Stomach (tissue), 9 donors: Measurements from ENCODE around the gene SKA3. TPM values are rescaled to one million over a fixed set of nuclear protein-coding genes. Genes with fewer than 3 reads are reported as not detected.

Experiments
- DNase-seq, 2 donors: peaks; one replicate each; pipeline versions ENCODE4 v3.0.0 to v3.0.0-alpha.2; 2013 to 2019
- H3K27ac ChIP-seq, 5 donors: fragments of 200-600 bp in 4 of 5; sonication (generic) in 4 of 5; one replicate each; pipeline ENCODE4 v1.5.1; 2013 to 2019; ENCODE audit warnings: mild to moderate bottlenecking in 1 of 5, moderate library complexity in 1 of 5
- H3K27me3 ChIP-seq, 3 donors: fragments of 200-600 bp; sonication (generic); one replicate each; pipeline ENCODE4 v1.5.1; 2017 to 2019; ENCODE audit warnings: mixed run types in 1 of 3
- H3K36me3 ChIP-seq, 4 donors: fragments of 200-600 bp; sonication (generic); 1 replicate in 3 of 4; 2 replicates in 1 of 4; pipeline ENCODE4 v1.5.1; 2016 to 2019
- H3K4me1 ChIP-seq, 4 donors: fragments of 200-600 bp; sonication (generic); one replicate each; pipeline ENCODE4 v1.5.1; 2016 to 2019
- H3K4me3 ChIP-seq, 4 donors: fragments of 200-600 bp; sonication (generic) in 3 of 4; one replicate each; pipeline ENCODE4 v1.5.1; 2016 to 2019; ENCODE audit warnings: mild to moderate bottlenecking in 1 of 4
- H3K9me3 ChIP-seq, 4 donors: fragments of 200-600 bp; sonication (generic); one replicate each; pipeline ENCODE4 v1.5.1; 2016 to 2019
- EP300 ChIP-seq: sonication (generic); formaldehyde crosslinking; IDR thresholded peaks from one replicate; pipeline ENCODE4 v1.6.1; 2017; ENCODE audit warnings: antibody characterized with exemption
- POLR2A ChIP-seq, 4 donors: fragments of 450-650 bp; IDR thresholded peaks; one replicate each; pipeline ENCODE4 v1.6.1; 2016; ENCODE audit warnings: antibody characterized with exemption in 4 of 4, control low read depth in 2 of 4, mild to moderate bottlenecking in 1 of 4, moderate library complexity in 1 of 4
- POLR2AphosphoS5 ChIP-seq, 3 donors: sonication (generic); formaldehyde crosslinking; IDR thresholded peaks; one replicate each; pipeline ENCODE4 v1.6.1; 2016; ENCODE audit warnings: antibody characterized with exemption in 3 of 3
- WGBS, 5 donors: extraction: QIAGEN DNeasy Blood & Tissue Kit in 3 of 5; methylation state at CpG; one replicate each; pipeline versions ENCODE4 v1.1.5 to v1.1.7; 2013 to 2018; 5-methylcytosine and 5-hydroxymethylcytosine counted together
- intact Hi-C: fragments of 100-400 bp; cut with DNase I; formaldehyde crosslinking; loops from one replicate; pipeline ENCODE4 v1.15.1; 2023; ENCODE audit warnings: low total_unique reads
- polyA plus RNA-seq, 3 donors: library from polyadenylated mRNA; stranded (reverse); fragments of 200-250 nt; gene quantifications; one replicate each; pipeline ENCODE4 v1.2.3, GENCODE V29; 2013
- small RNA-seq, 4 donors: library from RNA; depleted of rRNA; stranded (forward); fragments of <200 nt; gene quantifications; one replicate each; pipeline ENCODE3, GENCODE V24; 2016
- total RNA-seq, 5 donors: library from RNA; depleted of rRNA; stranded (reverse); fragments of >200 nt; gene quantifications; one replicate each; pipeline versions ENCODE4 v1.1.0 to v1.2.3, GENCODE V29; 2014 to 2016
- TF ChIP-seq, protein P1 (sequence below), 7 experiments: fragments of 450-650 bp in 4 of 7; fragments of 200-600 bp in 3 of 7; sonication (generic) in 3 of 7; IDR thresholded peaks; one replicate each; pipeline ENCODE4 v1.5.1; 2016 to 2019; ENCODE audit warnings: antibody characterized with exemption in 7 of 7, control low read depth in 2 of 7, mild to moderate bottlenecking in 1 of 7
- donor health status: healthy with polysubstance abuse.
- donor health status: Bipolar disorder and iron deficiency.
- donor health status: healthy.

The SKA3 gene
- total and polyA plus RNA-seq, 8 donors, result 0.76 to 3.1 (median 2.6) TPM; not detected in 1

DNA sequence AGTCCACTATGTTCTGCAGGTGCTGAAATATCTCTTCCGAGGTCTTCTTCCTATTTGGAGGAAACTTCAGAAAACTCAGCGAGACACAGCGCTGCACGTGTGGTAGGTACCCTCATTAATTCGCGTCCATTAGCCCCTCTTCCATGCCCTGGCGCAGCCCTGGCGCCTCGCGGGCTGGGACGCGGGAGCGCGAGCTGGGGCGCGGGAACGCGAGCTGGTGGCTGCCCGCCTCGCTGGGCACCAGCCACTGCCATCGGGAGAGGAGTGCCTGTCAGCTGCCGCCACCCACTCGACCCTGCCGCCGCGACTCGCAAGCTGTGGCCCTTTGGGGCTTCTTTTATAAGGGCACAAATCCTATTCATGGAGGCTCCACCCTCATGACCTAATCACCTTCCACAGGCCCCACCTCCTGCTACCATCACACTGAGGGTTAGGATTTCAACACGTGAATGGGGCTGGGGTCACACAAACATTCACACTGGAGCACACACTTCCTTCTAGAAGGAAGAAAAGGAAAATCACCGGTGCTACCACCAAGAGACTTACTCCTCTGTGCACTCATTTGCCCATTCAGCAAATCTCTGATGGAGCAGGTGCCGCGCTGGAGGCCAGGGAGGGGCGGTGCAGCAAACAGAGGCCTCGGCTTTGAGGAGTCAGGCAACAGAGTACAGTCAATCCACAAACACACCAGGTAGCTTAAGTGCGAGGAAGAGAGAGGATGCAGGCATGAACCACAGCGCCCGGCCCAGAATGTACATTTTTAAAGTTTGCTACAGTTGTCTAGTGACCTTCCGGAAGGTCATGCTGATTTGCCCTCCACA, 71.9 kb downstream of the SKA3 start:
- TF ChIP-seq EP300 (no peak), POLR2AphosphoS5 (IDR thresholded peaks at IDR 0.05) (no peak), POLR2A (IDR thresholded peaks at IDR 0.05) (no peak)
- TF ChIP-seq, protein P1, sequence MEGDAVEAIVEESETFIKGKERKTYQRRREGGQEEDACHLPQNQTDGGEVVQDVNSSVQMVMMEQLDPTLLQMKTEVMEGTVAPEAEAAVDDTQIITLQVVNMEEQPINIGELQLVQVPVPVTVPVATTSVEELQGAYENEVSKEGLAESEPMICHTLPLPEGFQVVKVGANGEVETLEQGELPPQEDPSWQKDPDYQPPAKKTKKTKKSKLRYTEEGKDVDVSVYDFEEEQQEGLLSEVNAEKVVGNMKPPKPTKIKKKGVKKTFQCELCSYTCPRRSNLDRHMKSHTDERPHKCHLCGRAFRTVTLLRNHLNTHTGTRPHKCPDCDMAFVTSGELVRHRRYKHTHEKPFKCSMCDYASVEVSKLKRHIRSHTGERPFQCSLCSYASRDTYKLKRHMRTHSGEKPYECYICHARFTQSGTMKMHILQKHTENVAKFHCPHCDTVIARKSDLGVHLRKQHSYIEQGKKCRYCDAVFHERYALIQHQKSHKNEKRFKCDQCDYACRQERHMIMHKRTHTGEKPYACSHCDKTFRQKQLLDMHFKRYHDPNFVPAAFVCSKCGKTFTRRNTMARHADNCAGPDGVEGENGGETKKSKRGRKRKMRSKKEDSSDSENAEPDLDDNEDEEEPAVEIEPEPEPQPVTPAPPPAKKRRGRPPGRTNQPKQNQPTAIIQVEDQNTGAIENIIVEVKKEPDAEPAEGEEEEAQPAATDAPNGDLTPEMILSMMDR (IDR thresholded peaks at IDR 0.05), result no peak
- Histone ChIP-seq H3K36me3 (no peaks in the 10 kb centered on the region), H3K27me3 (no peaks in the 10 kb centered on the region), H3K4me3 (no peak overlapping the region), H3K9me3 (no peaks in the 10 kb centered on the region), H3K27ac (no peak overlapping the region), H3K4me1 (no peaks in the 10 kb centered on the region)
- WGBS, 5 donors, result 90 to 96% (median 93%) methylated on average over 35 to 37 of the region's 37 CpGs
- no peak for DNase-seq
- intact Hi-C loops, result loop anchor here (10.0 kb wide), 1 partner anchor 380 kb away; no protein-coding TSS in a partner anchor

Small RNA genes lying within 50 kb of the gene (small RNA-seq; reads per million reads assigned to genes)
- gene AL158032.1 (0 reads per million in 4 donors), gene RF00086 (0 reads per million in 4 donors), gene RF02116 (0 reads per million in 4 donors)

Other genes with a start within 250 kb of the SKA3 start
- gene LATS2, start 115.0 kb downstream of the SKA3 start, total RNA-seq, result 10 to 100 TPM in 3 of 5 donors, 1 to 10 TPM in 2; 4.7 to 21.4 (median 13.5) TPM
- gene LATS2, start 115.0 kb downstream of the SKA3 start, polyA plus RNA-seq, result 1 to 10 TPM; 3.4 to 6.7 (median 5.0) TPM
- gene SAP18, start 36.4 kb downstream of the SKA3 start, total RNA-seq, result 10 to 100 TPM; 20.3 to 60.8 (median 37.9) TPM
- gene SAP18, start 36.4 kb downstream of the SKA3 start, polyA plus RNA-seq, result 100 to 1,000 TPM in 1 of 3 donors, 10 to 100 TPM in 2; 70.2 to 113 (median 88.0) TPM
- gene MRPL57, start 106 bp upstream of the SKA3 start, total RNA-seq, result 10 to 100 TPM; 13.8 to 83.0 (median 19.8) TPM
- gene MRPL57, start 106 bp upstream of the SKA3 start, polyA plus RNA-seq, result 10 to 100 TPM; 29.1 to 34.5 (median 30.9) TPM